OCI-LY7 (cell line): ENCODE measurements around the gene SSBP2.

Experiments used
- CTCF ChIP-seq: fragments of 200-600 bp; sonication (generic); conservative IDR thresholded peaks from 2 replicates; pipeline ENCODE4 v1.5.1; 2014; ENCODE audit warnings: mild to moderate bottlenecking, antibody characterized with exemption, low read length, moderate library complexity, mixed read lengths
- EZH2phosphoT487 ChIP-seq: fragments of 200-600 bp; sonication (generic); IDR thresholded peaks from 2 replicates; pipeline ENCODE4 v1.6.1; 2018; ENCODE audit warnings: low read depth, borderline replicate concordance, mild to moderate bottlenecking, mixed run types, antibody characterized with exemption, low read length, moderate library complexity, mixed read lengths

DNA sequence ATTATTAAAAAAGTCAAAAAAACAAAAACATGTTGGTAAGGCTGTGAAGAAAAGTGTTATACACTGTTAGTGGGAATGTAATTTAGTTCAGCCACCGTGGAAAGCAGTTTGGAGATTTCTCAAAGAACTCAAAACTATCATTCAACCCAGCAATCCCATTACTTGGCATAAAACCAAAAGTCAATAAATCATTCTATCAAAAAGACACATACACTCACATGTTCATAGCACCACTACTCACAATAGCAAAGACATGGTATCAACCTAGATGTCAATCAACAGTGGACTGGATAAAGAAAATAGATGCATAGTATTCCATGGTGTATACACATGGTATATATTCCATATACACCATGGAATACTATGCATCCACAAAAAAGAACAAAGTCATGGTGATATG lies 208.7 kb downstream of the SSBP2 start:
- TF ChIP-seq CTCF (no peak), EZH2phosphoT487 (no peak)
